NCI-H1048 (cell line): ENCODE measurements around the gene ROR2.

Experiments used
- DNase-seq: peaks from one replicate; lab custom pipeline; 2025; lab: John Stamatoyannopoulos, UW

The ROR2 gene

GRCh38 chr9:91948597-91949391 is 1.2 kb downstream of the ROR2 start:
- DNase-seq, result no peak

- DNase-seq, result no peak
Measured at GRCh38 chr9:91948101-91948596, 1.9 kb downstream of the ROR2 start.

GRCh38 chr9:91946653-91947488 is 3.2 kb downstream of the ROR2 start:
- DNase-seq, result no peak

GRCh38 chr9:91946196-91946595 is 3.8 kb downstream of the ROR2 start:
- no peak for DNase-seq

DNA sequence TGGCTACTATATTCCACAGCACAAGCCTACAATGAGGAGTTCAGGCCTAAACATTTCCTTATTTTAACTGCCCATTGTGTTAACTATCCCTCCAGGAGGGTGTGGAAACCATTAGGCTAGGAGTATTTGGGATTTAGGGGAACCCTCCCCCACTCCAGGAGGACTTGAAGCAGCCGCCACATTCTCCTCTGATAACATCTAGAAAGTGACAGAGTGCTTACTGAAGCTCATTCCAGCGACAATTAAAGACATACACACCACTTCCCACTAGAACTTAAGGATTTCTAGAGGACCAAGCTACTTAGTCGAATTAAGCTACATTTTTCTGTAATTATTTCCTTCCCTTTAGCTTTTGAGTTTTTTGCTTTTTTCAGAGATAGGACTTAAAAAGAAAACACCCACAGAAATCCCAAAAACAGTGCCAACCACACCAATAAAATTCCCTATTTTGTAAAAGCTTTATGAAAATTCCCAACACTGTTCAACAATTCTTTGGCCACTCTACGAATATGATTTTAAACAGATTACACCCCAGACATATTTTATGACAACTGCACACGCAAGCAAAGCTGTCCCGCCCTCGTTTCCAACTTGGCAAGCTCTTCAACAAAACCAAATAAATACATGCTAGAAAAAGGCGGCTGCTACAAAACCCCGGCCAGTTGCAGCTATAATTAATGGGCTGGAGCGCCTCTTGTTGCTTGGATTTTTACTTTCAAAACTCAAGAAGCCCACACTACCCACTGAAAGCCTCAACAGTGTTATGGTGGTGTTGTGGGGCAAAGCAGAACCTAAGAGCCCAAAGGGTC is 4.5 kb downstream of the ROR2 start:
- DNase-seq, result no peak

DNA sequence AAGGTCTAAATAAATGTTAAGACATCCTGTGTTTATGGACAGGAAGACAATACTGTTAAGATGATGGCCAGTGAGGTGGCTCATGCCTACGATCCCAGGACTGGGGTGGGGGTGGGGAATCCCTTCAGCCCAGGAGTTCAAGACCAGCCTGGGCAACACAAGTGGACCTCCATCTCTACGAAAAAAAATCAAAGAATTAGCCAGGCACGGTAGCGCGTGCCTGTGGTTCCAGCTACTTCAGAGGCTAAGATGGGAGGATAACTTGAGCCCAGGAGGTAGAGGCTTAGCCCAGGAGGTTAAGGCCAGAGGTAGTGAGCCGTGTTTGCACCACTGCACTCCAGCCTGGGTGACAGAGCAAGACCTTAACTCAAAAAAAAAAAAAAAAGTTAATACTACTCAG is 5.3 kb downstream of the ROR2 start:
- no peak for DNase-seq

GRCh38 chr9:91943478-91944470 is 6.3 kb downstream of the ROR2 start:
- no peak for DNase-seq

DNA sequence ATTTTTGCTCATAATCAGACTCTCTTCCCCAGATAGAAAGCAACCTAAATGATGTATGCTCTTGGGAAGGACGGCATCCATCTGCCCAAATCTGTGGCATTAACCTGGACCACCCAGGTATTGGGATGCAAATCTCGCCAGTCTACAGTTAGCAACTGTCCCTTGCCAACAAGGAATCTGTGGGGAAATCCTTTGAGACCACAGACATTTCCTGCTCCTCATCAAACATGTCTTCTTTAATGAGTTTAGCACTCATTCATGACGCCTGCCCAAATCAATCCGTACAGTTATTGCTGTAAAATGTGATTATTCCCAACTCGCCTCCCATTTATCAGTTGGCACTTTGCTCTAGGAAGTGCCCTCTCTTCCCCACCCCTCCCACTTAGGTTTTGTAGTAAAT is 7.8 kb downstream of the ROR2 start:
- no peak for DNase-seq

DNA sequence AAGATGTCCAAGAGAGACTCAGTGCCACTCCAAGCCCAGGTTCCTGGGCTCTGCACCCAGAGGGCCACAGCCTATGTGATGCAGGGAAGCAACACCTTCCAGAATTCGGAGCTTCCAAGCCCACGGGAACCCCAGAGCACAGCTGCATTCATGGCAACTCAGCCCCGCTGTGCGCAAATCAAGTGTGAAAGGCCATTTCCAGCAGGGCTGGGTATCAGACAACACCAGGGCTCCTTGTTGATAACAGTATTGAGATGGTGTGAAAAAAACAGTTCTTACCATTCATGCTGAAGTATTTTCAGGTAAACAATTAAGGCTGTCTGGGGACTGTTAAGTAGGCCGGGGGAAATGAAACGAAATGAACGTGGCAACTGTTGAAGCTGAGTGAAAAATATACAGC is 10.1 kb downstream of the ROR2 start:
- DNase-seq, result no peak

GRCh38 chr9:91937727-91938126 is 12.3 kb downstream of the ROR2 start:
- DNase-seq, result no peak

GRCh38 chr9:91937056-91937455 is 13.0 kb downstream of the ROR2 start:
- DNase-seq, result no peak

GRCh38 chr9:91935805-91936514 is 14.1 kb downstream of the ROR2 start:
- no peak for DNase-seq

DNA sequence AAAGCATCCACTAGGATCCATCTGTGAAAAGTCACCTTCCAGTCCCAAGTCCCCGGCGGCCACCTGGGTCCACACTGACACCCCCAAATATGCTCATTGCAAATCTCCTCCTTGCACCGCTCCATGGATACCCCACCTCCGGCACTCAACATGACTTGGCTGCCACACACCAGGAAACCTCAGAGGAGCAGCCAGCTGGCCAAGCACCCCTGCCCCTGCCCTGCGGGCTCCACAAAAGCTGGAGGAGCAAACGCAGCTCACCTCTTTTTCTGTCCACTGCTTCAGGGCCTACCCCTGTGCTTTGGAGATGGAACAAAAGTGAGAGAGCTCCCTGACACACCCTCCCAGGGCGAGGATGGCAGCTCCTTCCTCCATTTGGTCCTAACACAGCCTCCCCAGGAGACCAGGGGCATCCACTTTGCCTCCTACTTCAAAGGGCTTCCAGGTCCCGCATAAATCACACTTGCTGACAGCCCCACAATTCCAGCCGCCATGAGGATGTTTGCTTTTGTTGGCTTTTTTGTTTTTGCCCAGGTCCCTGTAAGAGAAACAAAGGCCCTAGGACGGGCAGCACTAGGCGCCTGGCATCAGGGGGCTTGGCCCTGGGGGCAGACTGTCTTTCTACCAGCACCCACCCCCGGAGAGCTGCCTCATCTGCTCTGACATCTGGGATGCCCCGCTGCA is 14.8 kb downstream of the ROR2 start:
- DNase-seq, result no peak

GRCh38 chr9:91934654-91935053 is 15.4 kb downstream of the ROR2 start:
- DNase-seq, result no peak

GRCh38 chr9:91933556-91934352 is 16.3 kb downstream of the ROR2 start:
- no peak for DNase-seq

DNA sequence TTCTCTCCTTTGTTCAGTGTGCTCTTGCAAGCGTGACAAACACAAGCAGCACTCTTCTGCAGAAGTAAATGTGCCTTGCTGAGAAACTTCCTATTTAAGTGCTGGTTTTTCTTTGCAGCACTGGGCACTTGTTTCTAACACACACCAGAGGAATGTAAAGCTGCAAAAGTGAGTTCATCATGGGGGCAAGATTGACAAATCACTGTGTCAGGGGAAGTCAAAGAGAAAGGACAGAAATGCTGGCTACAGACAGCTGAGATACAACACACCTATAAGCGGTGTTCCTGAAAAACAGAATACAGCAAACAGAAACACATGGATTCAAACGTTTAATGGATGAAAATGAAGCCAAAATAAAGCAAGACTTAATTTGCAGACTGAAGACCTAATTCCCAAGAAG is 19.6 kb downstream of the ROR2 start:
- DNase-seq, result no peak

DNA sequence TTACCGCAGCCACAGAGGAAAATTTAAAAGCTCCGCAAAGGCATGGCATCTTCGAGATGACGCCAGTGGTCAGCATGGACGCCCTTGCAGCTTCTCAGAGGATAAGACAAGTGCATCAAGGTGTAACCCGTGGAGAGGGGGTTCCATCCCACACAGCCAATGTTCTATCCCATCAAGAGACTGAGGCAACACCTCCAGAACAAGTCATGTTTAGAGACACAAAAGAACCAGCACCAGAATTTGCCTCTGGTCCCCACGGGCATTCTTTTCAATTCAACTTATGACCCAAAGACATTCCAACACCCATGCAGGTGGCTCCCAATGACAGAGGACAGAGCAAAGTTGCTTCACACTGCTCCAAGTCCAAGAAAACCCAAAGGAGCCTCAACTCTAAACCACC is 20.7 kb downstream of the ROR2 start:
- DNase-seq, result no peak

DNA sequence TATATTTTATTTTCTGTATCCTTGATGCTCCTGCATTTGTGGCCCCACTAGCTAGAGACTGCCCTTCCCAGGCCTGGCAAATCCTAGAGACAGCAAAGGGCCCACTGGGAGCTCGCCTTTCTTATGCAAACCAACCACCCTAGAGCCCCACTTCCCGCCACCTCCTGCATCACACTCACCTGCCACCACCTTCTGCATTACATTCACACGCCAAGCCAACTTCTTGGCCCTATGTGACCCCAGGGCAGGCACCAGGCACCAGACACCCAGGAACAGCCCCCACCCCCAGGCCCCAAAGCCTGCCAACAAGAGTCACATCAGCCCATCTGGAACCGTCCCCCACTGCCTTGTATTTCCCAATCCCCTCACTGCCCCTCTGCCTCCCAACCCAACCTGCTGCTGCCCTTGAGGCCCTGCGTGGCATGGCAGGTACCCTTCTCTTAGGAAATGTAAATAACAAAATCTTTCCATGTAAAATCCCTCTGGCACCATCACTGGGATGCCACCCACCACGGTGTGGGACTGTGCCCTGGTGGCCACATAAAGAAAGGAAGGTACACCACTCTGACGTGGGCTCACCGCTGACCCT is 22.0 kb downstream of the ROR2 start:
- DNase-seq, result no peak

DNA sequence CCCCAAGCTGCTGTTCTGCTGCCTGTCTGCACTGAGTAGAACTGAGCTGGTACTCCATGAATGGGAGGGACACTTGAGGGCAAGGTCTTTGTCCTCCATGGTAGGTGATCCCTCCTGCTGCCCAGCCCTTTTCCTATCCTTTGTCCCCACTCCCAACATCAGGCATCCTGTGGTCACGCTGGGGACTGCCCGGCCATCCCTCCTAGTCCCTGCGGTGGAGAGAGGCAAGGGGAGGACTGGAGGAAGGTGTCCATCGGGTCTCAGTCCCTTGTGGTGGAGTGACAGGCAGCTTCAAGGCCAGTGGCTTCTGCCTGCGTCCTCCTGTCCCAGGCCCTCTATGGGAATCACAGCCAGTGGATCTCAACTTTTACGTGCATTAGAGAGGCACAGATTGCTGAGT is 25.9 kb downstream of the ROR2 start:
- no peak for DNase-seq
